Ascending aorta (tissue), 2 donors: Measurements from ENCODE around the gene USPL1. TPM values are rescaled to one million over a fixed set of nuclear protein-coding genes. Genes with fewer than 3 reads are reported as not detected.

Experiments
- DNase-seq, 2 donors: peaks; one replicate each; pipeline ENCODE4 v3.0.0-alpha.2; 2019; ENCODE audit warnings: low spot score in 2 of 2
- H3K27ac ChIP-seq, 2 donors: fragments of 200-600 bp; sonication (generic); one replicate each; pipeline ENCODE4 v1.5.1; 2016 to 2017; ENCODE audit warnings: mild to moderate bottlenecking in 1 of 2
- H3K27me3 ChIP-seq: fragments of 200-600 bp; sonication (generic); one replicate; pipeline ENCODE4 v1.5.1; 2017
- H3K36me3 ChIP-seq, 2 donors: fragments of 200-600 bp; sonication (generic); one replicate each; pipeline ENCODE4 v1.5.1; 2016
- H3K4me1 ChIP-seq, 2 donors: fragments of 200-600 bp; sonication (generic); one replicate each; pipeline ENCODE4 v1.5.1; 2016 to 2017; ENCODE audit warnings: mild to moderate bottlenecking in 1 of 2
- H3K4me3 ChIP-seq, 2 donors: fragments of 200-600 bp; sonication (generic); one replicate each; pipeline ENCODE4 v1.5.1; 2016 to 2017; ENCODE audit warnings: mild to moderate bottlenecking in 1 of 2
- H3K9me3 ChIP-seq, 2 donors: fragments of 200-600 bp; sonication (generic); one replicate each; pipeline ENCODE4 v1.5.1; 2016
- CTCF ChIP-seq, 3 experiments: fragments of 200-600 bp in 2 of 3; fragments of 450-650 bp in 1 of 3; sonication (generic) in 2 of 3; IDR thresholded peaks; one replicate each; pipeline ENCODE4 v1.5.1; 2016 to 2019; ENCODE audit warnings: antibody characterized with exemption in 3 of 3, mild to moderate bottlenecking in 1 of 3, moderate library complexity in 1 of 3
- intact Hi-C: fragments of 100-400 bp; cut with DNase I; formaldehyde crosslinking; loops from one replicate; pipeline ENCODE4 v1.15.1; 2023
- total RNA-seq: library from RNA; depleted of rRNA; stranded (reverse); fragments of >200 nt; gene quantifications from one replicate; pipeline ENCODE4 v1.1.0, GENCODE V29; 2016

Gene USPL1
- total RNA-seq, 1 donor from 2014 or later: 4.0 TPM

- DNase-seq: peak; percentile 45 to 85
Observed at GRCh38 chr13:30616927-30617314, 799 bp upstream of the USPL1 start.

DNA sequence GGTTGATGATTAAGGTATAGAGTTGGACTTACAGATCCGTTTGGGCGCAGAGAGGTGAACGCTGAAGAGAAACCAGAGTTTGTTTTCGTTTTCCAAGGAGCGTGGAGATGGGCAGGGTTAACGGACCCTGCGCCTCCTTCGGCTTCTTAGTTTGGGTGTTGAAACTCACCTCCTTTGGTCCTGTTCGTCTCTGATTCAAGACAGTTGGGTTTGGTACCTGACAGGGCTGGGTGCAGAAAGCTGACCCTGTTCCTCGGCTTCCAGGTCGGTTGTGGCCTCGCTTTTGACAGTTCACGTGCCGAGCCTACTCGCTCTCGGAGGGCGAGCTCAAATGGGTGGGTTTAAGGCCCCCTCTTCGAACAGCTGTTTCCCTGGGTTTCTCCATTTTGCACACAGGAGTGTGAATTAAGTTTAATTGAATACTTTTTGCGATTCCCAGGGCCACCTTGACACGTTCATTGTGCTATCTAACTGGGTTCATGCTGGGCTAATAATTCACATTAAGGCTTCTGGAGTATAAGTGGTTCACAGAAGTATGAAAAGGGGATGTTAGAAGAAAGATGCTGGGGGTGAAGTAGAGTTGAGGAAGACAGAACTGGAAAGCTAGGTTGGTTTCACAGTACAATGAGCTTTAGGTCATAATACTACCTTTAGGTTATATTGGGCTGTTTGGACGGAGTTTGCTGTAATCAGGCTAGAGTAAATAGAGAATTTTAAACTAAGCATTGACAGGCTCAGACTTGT, 638 bp downstream of the USPL1 start:
- Histone ChIP-seq H3K4me1 (peaks cover 0 to 21% of the 10 kb centered on the region in 2 donors), H3K36me3 (peaks cover 0 to 10% of the 10 kb centered on the region in 2 donors), H3K9me3 (no peaks in the 10 kb centered on the region), H3K4me3 (peak overlapping the region; percentile 65 to 81), H3K27ac (peak overlapping the region; percentile 83 to 100), H3K27me3 (no peaks in the 10 kb centered on the region)
- intact Hi-C loops: loop anchor here (5.0 kb wide), 4 partner anchors 46 to 1181 kb away; no protein-coding TSS in a partner anchor
- no peak for DNase-seq
- TF ChIP-seq CTCF (IDR thresholded peaks at IDR 0.05): no peak

More at GRCh38 chr13:30616927-30617314, 799 bp upstream of the USPL1 start:
- H3K4me1 ChIP-seq: peaks cover 0 to 21% of the 10 kb centered on the region in 2 donors
- H3K27me3 ChIP-seq: no peaks in the 10 kb centered on the region
- peak overlapping the region; percentile 77 to 81 for H3K4me3 ChIP-seq
- H3K36me3 ChIP-seq: peaks cover 0 to 4% of the 10 kb centered on the region in 2 donors
- H3K9me3 ChIP-seq: no peaks in the 10 kb centered on the region
- intact Hi-C loops: loop anchor here (1.0 to 5.0 kb wide), 15 partner anchors 45 to 1180 kb away; partner anchors contain the start of genes KATNAL1, SLC7A1 and UBE2L5
- peak in 1 of 3 experiments; percentile 5 for TF ChIP-seq CTCF (IDR thresholded peaks at IDR 0.05)
- peak overlapping the region; percentile 99 to 100 for H3K27ac ChIP-seq

DNA sequence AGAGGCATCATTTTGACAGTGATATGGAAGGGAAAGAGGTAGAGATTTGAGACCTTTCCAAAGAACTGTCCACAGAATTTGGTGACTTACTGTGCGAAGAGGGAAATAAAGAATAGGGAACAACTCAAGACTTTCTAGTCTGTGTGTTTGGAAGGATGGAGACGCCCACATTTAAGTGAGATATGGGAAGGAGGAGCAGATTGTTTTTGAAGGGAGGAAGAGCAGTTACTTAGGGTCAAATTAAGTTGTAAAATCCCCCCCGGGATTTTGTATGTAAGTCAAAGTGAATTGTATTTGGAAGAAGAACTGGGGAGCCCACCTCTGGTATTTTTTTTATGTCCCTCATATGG, 1.2 kb downstream of the USPL1 start:
- H3K4me1 ChIP-seq: peaks cover 0 to 21% of the 10 kb centered on the region in 2 donors
- no peak for TF ChIP-seq CTCF (IDR thresholded peaks at IDR 0.05)
- H3K36me3 ChIP-seq: peaks cover 0 to 15% of the 10 kb centered on the region in 2 donors
- intact Hi-C loops: loop anchor here (5.0 kb wide), 4 partner anchors 47 to 1182 kb away; no protein-coding TSS in a partner anchor
- H3K9me3 ChIP-seq: no peaks in the 10 kb centered on the region
- no peak for DNase-seq
- H3K27me3 ChIP-seq: no peaks in the 10 kb centered on the region
- H3K4me3 ChIP-seq: peak overlapping the region; percentile 65 to 81
- H3K27ac ChIP-seq: peak overlapping the region; percentile 83 to 100

DNA sequence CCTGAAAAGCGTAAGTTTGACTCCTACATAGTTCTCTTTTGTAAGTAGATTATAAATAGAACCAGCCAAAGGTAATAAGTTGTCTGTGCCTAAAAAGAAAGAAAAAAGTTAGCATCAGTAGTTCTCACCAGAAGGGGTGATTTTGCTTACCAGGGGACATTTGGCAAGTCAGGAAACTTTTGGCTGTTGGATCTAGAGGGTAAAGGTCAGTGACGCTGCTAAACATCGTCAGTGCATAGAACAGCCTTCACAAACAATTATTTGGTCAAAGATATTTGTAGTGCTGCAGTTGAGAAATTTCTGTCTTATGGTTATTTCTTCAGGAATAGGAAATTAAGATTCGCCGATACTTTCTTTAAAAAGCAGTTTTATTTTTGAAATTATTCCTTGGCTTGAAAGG, 2.0 kb downstream of the USPL1 start:
- DNase-seq: no peak
- intact Hi-C loops: loop anchor here (5.0 kb wide), 4 partner anchors 47 to 1182 kb away; no protein-coding TSS in a partner anchor
- Histone ChIP-seq H3K36me3 (peaks cover 0 to 23% of the 10 kb centered on the region in 2 donors), H3K9me3 (no peaks in the 10 kb centered on the region), H3K27me3 (no peaks in the 10 kb centered on the region), H3K4me3 (peak overlapping the region; percentile 65 to 81), H3K27ac (no peak overlapping the region), H3K4me1 (peaks cover 0 to 21% of the 10 kb centered on the region in 2 donors)
- no peak for TF ChIP-seq CTCF (IDR thresholded peaks at IDR 0.05)

DNA sequence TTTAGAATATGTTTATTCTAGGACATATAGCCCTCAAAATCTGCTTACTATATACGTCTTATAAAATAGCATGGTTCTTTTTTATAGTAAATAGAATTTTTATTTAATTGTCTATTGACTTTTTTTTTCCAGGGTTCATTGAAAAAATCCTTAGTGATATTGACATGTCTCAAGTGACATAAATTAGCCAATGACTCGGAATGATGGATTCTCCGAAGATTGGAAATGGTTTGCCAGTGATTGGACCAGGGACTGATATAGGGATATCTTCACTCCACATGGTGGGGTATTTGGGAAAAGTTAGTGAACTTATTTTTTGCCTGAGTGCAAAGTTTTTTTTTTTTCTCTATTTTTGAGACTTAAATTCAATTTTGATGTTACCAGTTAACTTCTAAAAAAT, 3.2 kb downstream of the USPL1 start:
- H3K27ac ChIP-seq: no peak overlapping the region
- no peaks in the 10 kb centered on the region for H3K27me3 ChIP-seq
- H3K36me3 ChIP-seq: peaks cover 0 to 33% of the 10 kb centered on the region in 2 donors
- no peak overlapping the region for H3K4me3 ChIP-seq
- intact Hi-C loops: no loop called here
- TF ChIP-seq CTCF (IDR thresholded peaks at IDR 0.05): no peak
- H3K4me1 ChIP-seq: peaks cover 0 to 21% of the 10 kb centered on the region in 2 donors
- DNase-seq: no peak
- H3K9me3 ChIP-seq: no peaks in the 10 kb centered on the region
